ENCODE results near the gene USP37. TPM values are rescaled to one million over a fixed set of nuclear protein-coding genes. Genes with fewer than 3 reads are reported as not detected.

USP37 gene
- total RNA-seq, 1 experiment from 2014 or later = 31.0 TPM

GRCh38 chr2:218423584-218423983, 144.6 kb downstream of the USP37 start:
- Histone ChIP-seq H3K36me3 (ENCODE audit: insufficient read depth, low read length, poor library complexity, severe bottlenecking) (no peaks in the 10 kb centered on the region), H3K27me3 (replicated peaks; ENCODE audit: insufficient read depth, low read depth, low read length, poor library complexity) (no peaks in the 10 kb centered on the region), H3K27ac (ENCODE audit: low read depth, low read length, poor library complexity, severe bottlenecking) (no peak overlapping the region), H3K4me1 (ENCODE audit: insufficient read depth, low read length, poor library complexity, severe bottlenecking) (no peaks in the 10 kb centered on the region), H3K9me3 (ENCODE audit: low read depth, low read length, poor library complexity, severe bottlenecking) (no peaks in the 10 kb centered on the region), H3K4me3 (ENCODE audit: low read depth, low read length, poor library complexity, severe bottlenecking) (no peak overlapping the region)
- no TSS peak for BruUV-seq (replicated peaks)
- no peak for DNase-seq (ENCODE audit: low spot score)
- no peak for TF ChIP-seq EZH2 (IDR thresholded peaks at IDR 0.05; ENCODE audit: borderline replicate concordance, low read depth, low read length, poor library complexity, severe bottlenecking)
- no peak for TF ChIP-seq CTCF (conservative IDR thresholded peaks at IDR 0.05; ENCODE audit: low read depth, low read length)
- ChIA-PET POLR2A (ENCODE audit: low non-redundant PET) (no interaction called here), CTCF (no interaction called here)
- intact Hi-C loops (cut with micrococcal nuclease; ENCODE audit: unreplicated experiment) = no loop called here

DNA sequence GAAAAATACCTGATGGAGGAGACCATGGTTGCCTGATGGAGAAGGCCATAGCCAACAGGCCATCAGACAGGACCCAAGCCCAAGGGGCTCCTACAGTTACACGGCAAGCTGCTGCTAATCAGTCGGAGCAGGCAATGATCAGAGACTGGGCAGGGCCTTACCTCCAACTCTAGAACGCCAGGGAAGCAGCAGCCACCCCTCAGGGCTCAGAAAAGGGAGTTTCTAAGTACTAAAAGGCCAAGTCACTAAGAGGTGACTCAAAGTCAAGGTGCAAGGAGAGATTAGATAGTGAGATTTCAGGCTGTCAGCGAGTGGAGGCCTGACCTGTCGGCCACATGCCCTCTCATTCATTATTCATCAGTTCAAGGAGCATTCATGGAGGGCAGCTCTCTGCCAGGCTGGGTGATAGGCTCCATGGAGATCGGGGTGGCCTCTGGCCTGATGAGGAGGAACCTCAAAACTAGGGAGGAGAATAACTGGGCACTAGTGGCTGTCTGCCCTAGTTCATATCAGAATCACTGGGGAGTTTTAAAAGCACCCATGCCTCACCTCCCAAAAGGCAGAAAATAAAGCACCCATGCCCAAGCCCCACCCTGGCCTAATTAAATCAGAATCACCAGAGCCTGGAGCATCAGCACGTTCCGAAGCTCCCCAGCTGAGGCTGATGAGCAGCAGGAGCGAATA, 145.6 kb downstream of the USP37 start:
- CTCF ChIA-PET = no interaction called here
- H3K4me3 ChIP-seq (ENCODE audit: low read depth, low read length, poor library complexity, severe bottlenecking) = no peak overlapping the region
- BruUV-seq (replicated peaks) = no TSS peak
- TF ChIP-seq EZH2 (IDR thresholded peaks at IDR 0.05; ENCODE audit: borderline replicate concordance, low read depth, low read length, poor library complexity, severe bottlenecking) (no peak), CTCF (conservative IDR thresholded peaks at IDR 0.05; ENCODE audit: low read depth, low read length) (no peak)
- no peak for DNase-seq (ENCODE audit: low spot score)
- H3K27me3 ChIP-seq (replicated peaks; ENCODE audit: insufficient read depth, low read depth, low read length, poor library complexity) = no peaks in the 10 kb centered on the region
- intact Hi-C loops (cut with micrococcal nuclease; ENCODE audit: unreplicated experiment) = no loop called here
- no peaks in the 10 kb centered on the region for H3K4me1 ChIP-seq (ENCODE audit: insufficient read depth, low read length, poor library complexity, severe bottlenecking)
- no peaks in the 10 kb centered on the region for H3K36me3 ChIP-seq (ENCODE audit: insufficient read depth, low read length, poor library complexity, severe bottlenecking)
- POLR2A ChIA-PET (ENCODE audit: low non-redundant PET) = no interaction called here
- H3K27ac ChIP-seq (ENCODE audit: low read depth, low read length, poor library complexity, severe bottlenecking) = no peak overlapping the region
- H3K9me3 ChIP-seq (ENCODE audit: low read depth, low read length, poor library complexity, severe bottlenecking) = no peaks in the 10 kb centered on the region

- H3K9me3 ChIP-seq (ENCODE audit: low read depth, low read length, poor library complexity, severe bottlenecking) = no peaks in the 10 kb centered on the region
- no peak overlapping the region for H3K27ac ChIP-seq (ENCODE audit: low read depth, low read length, poor library complexity, severe bottlenecking)
- no peaks in the 10 kb centered on the region for H3K36me3 ChIP-seq (ENCODE audit: insufficient read depth, low read length, poor library complexity, severe bottlenecking)
- CTCF ChIA-PET = no interaction called here
- no peak for DNase-seq (ENCODE audit: low spot score)
- H3K27me3 ChIP-seq (replicated peaks; ENCODE audit: insufficient read depth, low read depth, low read length, poor library complexity) = no peaks in the 10 kb centered on the region
- TF ChIP-seq CTCF (conservative IDR thresholded peaks at IDR 0.05; ENCODE audit: low read depth, low read length) = no peak
- TF ChIP-seq EZH2 (IDR thresholded peaks at IDR 0.05; ENCODE audit: borderline replicate concordance, low read depth, low read length, poor library complexity, severe bottlenecking) = no peak
- no TSS peak for BruUV-seq (replicated peaks)
- intact Hi-C loops (cut with micrococcal nuclease; ENCODE audit: unreplicated experiment) = no loop called here
- POLR2A ChIA-PET (ENCODE audit: low non-redundant PET) = no interaction called here
- H3K4me1 ChIP-seq (ENCODE audit: insufficient read depth, low read length, poor library complexity, severe bottlenecking) = no peaks in the 10 kb centered on the region
- no peak overlapping the region for H3K4me3 ChIP-seq (ENCODE audit: low read depth, low read length, poor library complexity, severe bottlenecking)
Observed at GRCh38 chr2:218421027-218421426, 147.1 kb downstream of the USP37 start.

Measured in A673 (cell line).